Astrocyte (in vitro differentiated cells and primary cell): ENCODE measurements around the gene NNT.

Experiments used
- EZH2 ChIP-seq: IDR thresholded peaks from 2 replicates; pipeline ENCODE4 v1.6.1; 2012; ENCODE audit warnings: mild to moderate bottlenecking, low read length, inconsistent platforms; ENCODE audit not compliant: insufficient read depth
- TF ChIP-seq, protein P1 (sequence below): IDR thresholded peaks from 2 replicates; pipeline ENCODE4 v1.5.1; 2011; ENCODE audit warnings: low read depth, mild to moderate bottlenecking, inconsistent platforms, low read length, moderate library complexity; ENCODE audit not compliant: insufficient read depth

DNA sequence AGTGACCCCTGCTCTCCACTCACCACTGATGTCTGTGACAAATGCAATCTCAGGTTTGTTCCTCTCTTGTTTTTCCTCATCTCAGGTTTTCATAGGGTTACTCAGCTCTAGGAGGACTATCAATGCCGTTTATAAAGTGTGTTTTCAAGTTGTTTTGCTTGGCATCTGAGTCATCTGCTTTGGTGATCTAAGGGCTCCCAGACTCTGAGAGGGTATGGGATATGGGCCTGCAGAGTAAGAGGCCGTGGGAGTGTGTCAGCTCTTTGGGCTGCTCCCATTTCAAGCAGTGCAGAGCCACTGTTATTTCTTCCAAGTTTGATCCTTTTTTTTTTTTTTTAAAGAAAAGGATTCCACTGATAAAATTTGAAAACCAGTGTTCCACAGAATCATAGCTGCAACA, 46.3 kb downstream of the NNT start:
- TF ChIP-seq, protein P1, sequence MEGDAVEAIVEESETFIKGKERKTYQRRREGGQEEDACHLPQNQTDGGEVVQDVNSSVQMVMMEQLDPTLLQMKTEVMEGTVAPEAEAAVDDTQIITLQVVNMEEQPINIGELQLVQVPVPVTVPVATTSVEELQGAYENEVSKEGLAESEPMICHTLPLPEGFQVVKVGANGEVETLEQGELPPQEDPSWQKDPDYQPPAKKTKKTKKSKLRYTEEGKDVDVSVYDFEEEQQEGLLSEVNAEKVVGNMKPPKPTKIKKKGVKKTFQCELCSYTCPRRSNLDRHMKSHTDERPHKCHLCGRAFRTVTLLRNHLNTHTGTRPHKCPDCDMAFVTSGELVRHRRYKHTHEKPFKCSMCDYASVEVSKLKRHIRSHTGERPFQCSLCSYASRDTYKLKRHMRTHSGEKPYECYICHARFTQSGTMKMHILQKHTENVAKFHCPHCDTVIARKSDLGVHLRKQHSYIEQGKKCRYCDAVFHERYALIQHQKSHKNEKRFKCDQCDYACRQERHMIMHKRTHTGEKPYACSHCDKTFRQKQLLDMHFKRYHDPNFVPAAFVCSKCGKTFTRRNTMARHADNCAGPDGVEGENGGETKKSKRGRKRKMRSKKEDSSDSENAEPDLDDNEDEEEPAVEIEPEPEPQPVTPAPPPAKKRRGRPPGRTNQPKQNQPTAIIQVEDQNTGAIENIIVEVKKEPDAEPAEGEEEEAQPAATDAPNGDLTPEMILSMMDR, result no peak
- no peak for TF ChIP-seq EZH2
